AG10803 (cell line): ENCODE results near the gene CYLD.

ENCODE experiments used
- DNase-seq: peaks from one replicate; pipeline ENCODE4 v3.0.0; 2010; ENCODE audit warnings: low read depth
- H3K4me3 ChIP-seq: 2 replicates; pipeline ENCODE4 v1.5.1; 2011; ENCODE audit warnings: mild to moderate bottlenecking, low read length, control low read depth
- TF ChIP-seq, protein P1 (sequence below): conservative IDR thresholded peaks from 2 replicates; pipeline ENCODE4 v1.5.1; 2011; ENCODE audit warnings: mild to moderate bottlenecking, low read length, control low read depth, inconsistent platforms

Gene CYLD

DNA sequence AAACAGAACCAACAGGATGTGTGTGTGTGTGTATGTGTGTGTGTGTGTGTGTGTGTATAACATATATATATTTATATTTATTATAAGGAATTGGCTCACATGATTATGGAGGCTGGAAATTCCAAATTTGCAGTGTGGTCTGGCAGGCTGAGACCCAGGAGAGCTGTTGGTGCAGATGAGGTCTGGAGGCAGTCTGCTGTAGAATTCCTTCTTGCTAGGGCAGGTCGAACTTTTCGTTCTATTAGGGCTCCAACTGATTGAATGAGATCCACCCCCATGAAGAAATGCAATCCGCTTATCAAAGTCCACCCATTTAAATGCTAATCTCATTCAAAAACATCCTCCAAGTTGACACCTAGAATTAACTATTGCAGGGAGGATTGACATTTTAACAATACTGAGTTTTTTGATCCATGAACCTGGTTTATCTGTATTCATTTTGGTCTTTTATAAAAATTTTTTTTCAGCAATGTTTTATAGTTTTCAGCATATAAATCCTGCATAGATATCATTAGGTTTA lies 85.0 kb downstream of the CYLD start:
- no peak for DNase-seq
- TF ChIP-seq, protein P1, sequence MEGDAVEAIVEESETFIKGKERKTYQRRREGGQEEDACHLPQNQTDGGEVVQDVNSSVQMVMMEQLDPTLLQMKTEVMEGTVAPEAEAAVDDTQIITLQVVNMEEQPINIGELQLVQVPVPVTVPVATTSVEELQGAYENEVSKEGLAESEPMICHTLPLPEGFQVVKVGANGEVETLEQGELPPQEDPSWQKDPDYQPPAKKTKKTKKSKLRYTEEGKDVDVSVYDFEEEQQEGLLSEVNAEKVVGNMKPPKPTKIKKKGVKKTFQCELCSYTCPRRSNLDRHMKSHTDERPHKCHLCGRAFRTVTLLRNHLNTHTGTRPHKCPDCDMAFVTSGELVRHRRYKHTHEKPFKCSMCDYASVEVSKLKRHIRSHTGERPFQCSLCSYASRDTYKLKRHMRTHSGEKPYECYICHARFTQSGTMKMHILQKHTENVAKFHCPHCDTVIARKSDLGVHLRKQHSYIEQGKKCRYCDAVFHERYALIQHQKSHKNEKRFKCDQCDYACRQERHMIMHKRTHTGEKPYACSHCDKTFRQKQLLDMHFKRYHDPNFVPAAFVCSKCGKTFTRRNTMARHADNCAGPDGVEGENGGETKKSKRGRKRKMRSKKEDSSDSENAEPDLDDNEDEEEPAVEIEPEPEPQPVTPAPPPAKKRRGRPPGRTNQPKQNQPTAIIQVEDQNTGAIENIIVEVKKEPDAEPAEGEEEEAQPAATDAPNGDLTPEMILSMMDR = no peak
- H3K4me3 ChIP-seq = no peak overlapping the region

DNA sequence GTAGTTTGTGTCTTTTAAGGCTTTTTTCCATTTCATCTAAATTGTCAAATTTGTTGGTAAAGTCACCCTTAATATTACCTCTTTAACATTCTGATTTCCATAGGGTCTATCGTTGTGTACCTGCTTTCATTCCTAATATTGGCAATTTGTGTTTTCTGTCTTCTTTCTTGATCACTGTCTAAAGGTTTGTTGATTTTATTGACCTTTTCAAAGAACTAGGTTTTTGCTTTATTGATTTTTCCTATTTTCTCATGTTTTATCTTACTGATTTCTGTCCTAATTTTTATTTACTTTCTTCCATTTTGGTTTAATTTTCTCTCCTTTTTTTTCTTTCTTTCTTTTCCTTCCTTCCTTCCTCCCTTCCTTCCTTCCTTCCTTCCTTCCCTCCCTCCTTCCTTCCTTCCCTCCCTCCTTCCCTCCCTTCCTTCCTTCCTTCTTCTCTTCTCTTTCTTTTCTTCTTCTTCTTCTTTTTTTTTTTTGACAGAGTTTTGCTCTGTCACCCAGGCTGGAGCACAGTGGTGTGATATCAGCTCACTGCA lies 86.3 kb downstream of the CYLD start:
- H3K4me3 ChIP-seq = no peak overlapping the region
- DNase-seq = no peak
- TF ChIP-seq, protein P1 = no peak

GRCh38 chr16:50830698-50831097 lies 88.8 kb downstream of the CYLD start:
- DNase-seq = no peak
- H3K4me3 ChIP-seq = no peak overlapping the region
- TF ChIP-seq, protein P1 = no peak

- no peak for DNase-seq
- no peak overlapping the region for H3K4me3 ChIP-seq
- TF ChIP-seq, protein P1 = no peak
These were observed 89.9 kb downstream of the CYLD start for GRCh38 chr16:50831751-50832150.

DNA sequence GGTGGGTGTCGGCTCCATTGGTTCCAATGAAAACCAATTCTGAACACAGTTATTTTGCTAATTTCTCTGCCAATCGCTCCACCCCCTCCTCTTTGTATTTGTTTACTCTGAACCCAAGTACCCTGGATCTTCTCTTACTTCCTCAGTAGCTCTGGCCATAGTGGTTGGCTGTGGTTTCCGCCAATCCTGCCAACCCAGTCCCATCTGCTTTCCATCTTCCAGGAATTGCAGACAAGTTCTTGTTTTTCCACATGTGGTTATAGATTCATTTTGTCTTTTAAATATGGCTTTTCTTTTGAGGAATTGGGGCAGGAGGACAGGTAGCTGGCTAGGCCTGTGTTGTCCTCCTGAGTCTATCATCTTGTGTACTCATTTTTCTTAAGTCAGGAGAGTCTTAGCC lies 92.0 kb downstream of the CYLD start:
- no peak for DNase-seq
- no peak overlapping the region for H3K4me3 ChIP-seq
- TF ChIP-seq, protein P1 = no peak

DNA sequence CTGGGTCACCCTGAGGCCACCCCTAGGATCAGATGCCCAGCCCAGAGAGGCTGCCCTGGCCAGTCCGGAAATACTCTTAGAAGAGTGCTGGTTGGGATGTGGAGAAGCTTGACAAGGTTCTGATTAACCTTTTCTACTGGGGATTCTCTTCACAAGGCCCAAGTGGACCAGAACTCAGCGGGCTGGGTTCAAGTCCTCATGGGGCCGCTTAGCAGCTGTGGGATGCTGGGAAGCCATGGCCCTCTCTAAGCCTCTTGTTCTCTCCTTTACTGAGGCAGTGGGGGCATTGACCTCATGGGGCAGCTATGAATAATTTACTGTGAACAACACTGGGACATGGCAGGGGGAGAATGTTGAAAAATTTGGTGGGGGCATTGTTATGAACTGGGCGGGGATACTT lies 92.8 kb downstream of the CYLD start:
- H3K4me3 ChIP-seq = no peak overlapping the region
- TF ChIP-seq, protein P1 = no peak
- DNase-seq = no peak

DNA sequence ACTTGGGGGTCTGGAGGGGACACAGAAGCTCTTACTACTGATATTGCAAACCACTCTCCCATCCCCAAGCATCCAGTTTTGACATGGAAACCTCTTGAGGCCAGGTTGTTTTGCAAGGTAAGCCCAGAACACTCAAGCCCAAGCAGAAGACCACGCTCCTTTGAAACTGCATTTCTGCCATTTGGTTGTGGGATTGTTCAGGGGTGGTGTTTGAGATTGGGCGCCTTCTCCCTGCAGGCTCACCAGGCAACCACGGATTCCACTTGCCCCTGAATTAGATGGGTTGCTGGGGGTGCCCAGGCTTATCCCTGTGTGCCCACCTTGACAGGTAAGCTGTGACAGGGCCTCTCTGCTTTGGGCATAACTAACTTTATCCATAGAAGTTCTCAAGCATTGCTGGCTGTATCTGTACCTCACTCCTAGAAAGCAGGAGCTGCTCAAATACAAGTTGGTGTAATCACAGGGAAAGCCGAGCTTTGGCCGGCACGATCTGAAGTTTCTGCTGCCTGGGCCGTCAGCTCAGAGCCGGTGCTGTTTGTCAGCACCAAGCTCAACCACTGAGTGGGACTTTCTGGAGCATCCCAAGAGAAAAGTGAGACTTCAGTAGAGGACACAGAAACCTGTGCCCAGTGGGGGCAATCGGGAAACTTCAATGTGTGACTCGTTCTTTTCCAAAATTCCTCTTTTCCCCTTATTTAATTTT lies 93.6 kb downstream of the CYLD start:
- no peak for DNase-seq
- TF ChIP-seq, protein P1 = no peak
- no peak overlapping the region for H3K4me3 ChIP-seq
